PFSK-1 (cell line): ENCODE data around the gene PDE8A.

ENCODE experiments used
- FOXP2 ChIP-seq: optimal IDR thresholded peaks from 2 replicates; pipeline ENCODE3; 2011; ENCODE audit warnings: borderline replicate concordance, control low read depth, inconsistent platforms; ENCODE audit not compliant: insufficient read depth; ENCODE audit errors: extremely low read length, extremely low read depth
- POLR2AphosphoS5 ChIP-seq: IDR thresholded peaks from 2 replicates; pipeline ENCODE4 v1.6.1; 2012; ENCODE audit warnings: low read depth, mild to moderate bottlenecking, control low read depth, low read length, moderate library complexity
- SIN3A ChIP-seq: IDR thresholded peaks from 2 replicates; pipeline ENCODE4 v1.6.1; 2012; ENCODE audit warnings: mild to moderate bottlenecking, low read length, moderate library complexity, borderline replicate concordance; ENCODE audit not compliant: insufficient read depth
- TAF1 ChIP-seq: IDR thresholded peaks from 2 replicates; pipeline ENCODE4 v1.6.1; 2012; ENCODE audit warnings: low read length, control low read depth, borderline replicate concordance; ENCODE audit not compliant: insufficient read depth
- TF ChIP-seq, protein P1 (sequence below), 2 experiments: IDR thresholded peaks; 2 replicates each; pipeline versions ENCODE4 v1.6.1 to v1.8.0; 2011 to 2012; ENCODE audit warnings: low read depth in 2 of 2, low read length in 2 of 2, control low read depth in 1 of 2, inconsistent platforms in 1 of 2, mild to moderate bottlenecking in 1 of 2, moderate library complexity in 1 of 2; ENCODE audit not compliant: insufficient read depth in 1 of 2

Gene PDE8A

DNA sequence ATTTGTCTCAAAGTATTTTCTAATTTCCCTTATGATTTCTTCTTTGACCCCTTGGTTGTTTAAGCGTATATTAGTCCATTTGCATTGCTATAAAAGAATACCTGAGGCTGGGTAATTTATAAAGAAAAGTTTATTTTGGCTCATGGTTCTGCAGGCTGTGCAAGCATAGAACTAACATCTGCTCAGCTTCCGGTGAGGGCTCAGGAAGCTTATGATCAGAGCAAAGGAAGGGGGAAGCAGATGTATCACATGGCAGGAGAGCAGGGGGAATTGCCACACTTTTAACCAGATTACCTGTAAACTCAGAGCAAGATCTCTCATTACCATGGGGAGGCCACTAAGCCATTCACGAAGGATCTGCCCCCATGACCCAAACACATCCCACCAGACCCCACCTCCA, 148.2 kb downstream of the PDE8A start:
- TF ChIP-seq TAF1: no peak
- no peak for TF ChIP-seq FOXP2
- TF ChIP-seq SIN3A: no peak

DNA sequence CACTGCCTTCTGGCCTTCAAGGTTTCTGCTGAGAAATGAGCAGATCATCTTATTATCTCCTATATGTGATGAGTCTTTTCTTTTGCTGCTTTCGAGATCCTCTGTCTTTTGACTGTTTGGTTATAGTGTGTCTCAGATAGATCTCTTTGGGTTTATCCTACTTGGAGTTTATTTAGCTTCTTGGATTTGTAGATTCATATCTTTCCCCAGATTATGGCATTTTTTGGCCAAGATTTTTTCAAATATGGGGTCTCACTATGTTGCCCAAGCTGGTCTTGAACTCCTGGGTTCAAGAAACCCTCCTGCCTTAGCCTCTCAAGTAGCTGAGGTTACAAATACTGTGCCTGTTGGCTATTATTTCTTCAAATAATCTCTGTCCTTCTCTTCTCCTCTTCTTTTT, 150.3 kb downstream of the PDE8A start:
- TF ChIP-seq, protein P1, sequence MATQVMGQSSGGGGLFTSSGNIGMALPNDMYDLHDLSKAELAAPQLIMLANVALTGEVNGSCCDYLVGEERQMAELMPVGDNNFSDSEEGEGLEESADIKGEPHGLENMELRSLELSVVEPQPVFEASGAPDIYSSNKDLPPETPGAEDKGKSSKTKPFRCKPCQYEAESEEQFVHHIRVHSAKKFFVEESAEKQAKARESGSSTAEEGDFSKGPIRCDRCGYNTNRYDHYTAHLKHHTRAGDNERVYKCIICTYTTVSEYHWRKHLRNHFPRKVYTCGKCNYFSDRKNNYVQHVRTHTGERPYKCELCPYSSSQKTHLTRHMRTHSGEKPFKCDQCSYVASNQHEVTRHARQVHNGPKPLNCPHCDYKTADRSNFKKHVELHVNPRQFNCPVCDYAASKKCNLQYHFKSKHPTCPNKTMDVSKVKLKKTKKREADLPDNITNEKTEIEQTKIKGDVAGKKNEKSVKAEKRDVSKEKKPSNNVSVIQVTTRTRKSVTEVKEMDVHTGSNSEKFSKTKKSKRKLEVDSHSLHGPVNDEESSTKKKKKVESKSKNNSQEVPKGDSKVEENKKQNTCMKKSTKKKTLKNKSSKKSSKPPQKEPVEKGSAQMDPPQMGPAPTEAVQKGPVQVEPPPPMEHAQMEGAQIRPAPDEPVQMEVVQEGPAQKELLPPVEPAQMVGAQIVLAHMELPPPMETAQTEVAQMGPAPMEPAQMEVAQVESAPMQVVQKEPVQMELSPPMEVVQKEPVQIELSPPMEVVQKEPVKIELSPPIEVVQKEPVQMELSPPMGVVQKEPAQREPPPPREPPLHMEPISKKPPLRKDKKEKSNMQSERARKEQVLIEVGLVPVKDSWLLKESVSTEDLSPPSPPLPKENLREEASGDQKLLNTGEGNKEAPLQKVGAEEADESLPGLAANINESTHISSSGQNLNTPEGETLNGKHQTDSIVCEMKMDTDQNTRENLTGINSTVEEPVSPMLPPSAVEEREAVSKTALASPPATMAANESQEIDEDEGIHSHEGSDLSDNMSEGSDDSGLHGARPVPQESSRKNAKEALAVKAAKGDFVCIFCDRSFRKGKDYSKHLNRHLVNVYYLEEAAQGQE (IDR thresholded peaks at IDR 0.05; ENCODE audit: insufficient read depth in 1 of 2, low read depth in 2 of 2, low read length in 2 of 2): no peak
- TF ChIP-seq FOXP2 (no peak), SIN3A (no peak), POLR2AphosphoS5 (no peak), TAF1 (no peak)

DNA sequence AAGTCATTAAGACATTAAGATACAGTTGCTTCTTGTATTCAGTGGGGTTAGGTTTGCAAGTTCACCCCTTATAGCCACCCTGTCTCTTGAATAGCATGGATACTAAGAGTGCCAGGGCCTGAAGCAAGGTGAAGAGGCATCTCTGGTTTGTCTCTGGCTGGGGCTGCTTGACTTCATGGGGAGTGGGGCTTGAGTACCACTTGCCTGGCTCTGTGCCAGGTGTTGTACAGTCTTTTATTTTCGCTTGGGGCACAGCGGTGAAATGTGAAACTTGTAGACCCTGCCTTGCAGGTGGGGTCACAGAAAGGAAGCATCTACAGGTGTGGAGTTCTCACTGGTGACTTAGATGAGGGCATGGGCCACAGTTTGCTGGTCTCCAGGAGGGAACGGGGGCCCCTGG, 152.1 kb downstream of the PDE8A start:
- no peak for TF ChIP-seq FOXP2
- TF ChIP-seq, protein P1 (IDR thresholded peaks at IDR 0.05; ENCODE audit: insufficient read depth in 1 of 2, low read depth in 2 of 2, low read length in 2 of 2): no peak
- TF ChIP-seq TAF1: no peak
- TF ChIP-seq SIN3A: no peak
- TF ChIP-seq POLR2AphosphoS5: no peak

DNA sequence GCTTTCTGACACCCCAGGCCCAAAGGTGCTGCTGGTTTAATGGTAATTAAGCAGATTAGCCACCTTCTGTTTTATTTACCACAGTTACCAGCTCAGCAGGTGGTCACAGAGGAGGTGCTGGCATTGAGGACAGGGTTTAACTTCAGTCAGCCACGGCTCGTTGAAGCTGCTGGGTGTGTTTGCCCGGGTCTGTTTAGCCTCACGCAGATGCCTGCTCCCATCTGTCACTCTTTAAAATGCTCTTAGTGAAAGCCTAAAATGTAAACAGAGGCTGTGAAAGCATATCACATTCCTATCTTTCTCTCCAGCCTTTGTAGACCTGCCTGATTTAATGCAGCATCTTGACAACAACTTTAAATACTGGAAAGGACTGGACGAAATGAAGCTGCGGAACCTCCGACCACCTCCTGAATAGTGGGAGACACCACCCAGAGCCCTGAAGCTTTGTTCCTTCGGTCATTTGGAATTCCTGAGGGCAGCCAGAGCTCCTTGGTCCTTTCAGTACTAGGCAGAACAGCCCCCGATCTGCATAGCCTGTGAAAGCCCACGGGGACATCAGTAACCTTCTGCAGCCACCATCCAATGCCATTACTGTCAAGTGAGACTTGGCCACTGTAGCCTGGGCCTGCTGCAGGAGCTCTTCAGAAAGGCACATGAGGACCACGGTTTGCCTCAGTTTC, 156.0 kb downstream of the PDE8A start:
- TF ChIP-seq SIN3A (no peak), FOXP2 (no peak), POLR2AphosphoS5 (no peak), TAF1 (no peak)
- TF ChIP-seq, protein P1 (IDR thresholded peaks at IDR 0.05; ENCODE audit: insufficient read depth in 1 of 2, low read depth in 2 of 2, low read length in 2 of 2): no peak

DNA sequence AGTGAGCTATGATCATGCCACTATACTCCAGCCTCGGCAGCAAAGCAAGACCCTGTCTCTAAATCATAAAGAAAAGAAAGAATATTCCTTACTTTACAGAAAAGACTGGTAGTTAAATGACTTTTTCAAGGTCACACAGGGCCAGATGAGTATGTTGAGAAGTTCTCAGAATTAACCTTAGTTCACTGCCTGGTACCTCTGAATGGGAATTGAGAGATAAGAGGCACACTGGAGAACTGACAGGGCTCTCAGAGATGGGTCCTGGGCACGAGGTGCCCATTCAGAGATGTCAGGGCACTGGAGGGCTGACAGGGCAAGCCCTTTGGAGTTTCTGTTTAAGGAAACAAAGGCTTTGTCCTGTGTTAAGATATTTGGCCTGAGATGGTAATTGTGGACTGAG, 157.7 kb downstream of the PDE8A start:
- no peak for TF ChIP-seq TAF1
- TF ChIP-seq FOXP2: no peak
- no peak for TF ChIP-seq SIN3A
- TF ChIP-seq POLR2AphosphoS5: no peak
- TF ChIP-seq, protein P1 (IDR thresholded peaks at IDR 0.05; ENCODE audit: insufficient read depth in 1 of 2, low read depth in 2 of 2, low read length in 2 of 2): no peak
